ENCODE data around the gene SNRK. TPM values are rescaled to one million over a fixed set of nuclear protein-coding genes. Genes with fewer than 3 reads are reported as not detected.

SNRK gene
- total RNA-seq, 1 experiment from 2014 or later: 7.3 TPM

- Histone ChIP-seq H3K4me3 (ENCODE audit: low read depth, low read length, poor library complexity, severe bottlenecking) (no peak overlapping the region), H3K4me1 (ENCODE audit: insufficient read depth, low read length, poor library complexity, severe bottlenecking) (no peaks in the 10 kb centered on the region), H3K27me3 (replicated peaks; ENCODE audit: insufficient read depth, low read depth, low read length, poor library complexity) (no peaks in the 10 kb centered on the region), H3K36me3 (ENCODE audit: insufficient read depth, low read length, poor library complexity, severe bottlenecking) (no peaks in the 10 kb centered on the region), H3K9me3 (ENCODE audit: low read depth, low read length, poor library complexity, severe bottlenecking) (no peaks in the 10 kb centered on the region), H3K27ac (ENCODE audit: low read depth, low read length, poor library complexity, severe bottlenecking) (no peak overlapping the region)
- CTCF ChIA-PET: no interaction called here
- POLR2A ChIA-PET (ENCODE audit: low non-redundant PET): no interaction called here
- intact Hi-C loops (cut with micrococcal nuclease; ENCODE audit: unreplicated experiment): no loop called here
- TF ChIP-seq, protein P1, sequence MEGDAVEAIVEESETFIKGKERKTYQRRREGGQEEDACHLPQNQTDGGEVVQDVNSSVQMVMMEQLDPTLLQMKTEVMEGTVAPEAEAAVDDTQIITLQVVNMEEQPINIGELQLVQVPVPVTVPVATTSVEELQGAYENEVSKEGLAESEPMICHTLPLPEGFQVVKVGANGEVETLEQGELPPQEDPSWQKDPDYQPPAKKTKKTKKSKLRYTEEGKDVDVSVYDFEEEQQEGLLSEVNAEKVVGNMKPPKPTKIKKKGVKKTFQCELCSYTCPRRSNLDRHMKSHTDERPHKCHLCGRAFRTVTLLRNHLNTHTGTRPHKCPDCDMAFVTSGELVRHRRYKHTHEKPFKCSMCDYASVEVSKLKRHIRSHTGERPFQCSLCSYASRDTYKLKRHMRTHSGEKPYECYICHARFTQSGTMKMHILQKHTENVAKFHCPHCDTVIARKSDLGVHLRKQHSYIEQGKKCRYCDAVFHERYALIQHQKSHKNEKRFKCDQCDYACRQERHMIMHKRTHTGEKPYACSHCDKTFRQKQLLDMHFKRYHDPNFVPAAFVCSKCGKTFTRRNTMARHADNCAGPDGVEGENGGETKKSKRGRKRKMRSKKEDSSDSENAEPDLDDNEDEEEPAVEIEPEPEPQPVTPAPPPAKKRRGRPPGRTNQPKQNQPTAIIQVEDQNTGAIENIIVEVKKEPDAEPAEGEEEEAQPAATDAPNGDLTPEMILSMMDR (conservative IDR thresholded peaks at IDR 0.05; ENCODE audit: low read depth, low read length): no peak
- no peak for TF ChIP-seq EZH2 (IDR thresholded peaks at IDR 0.05; ENCODE audit: borderline replicate concordance, low read depth, low read length, poor library complexity, severe bottlenecking)
- no TSS peak for BruUV-seq (replicated peaks)
- no peak for DNase-seq (ENCODE audit: low spot score)
Measured at GRCh38 chr3:43366885-43367284, 80.5 kb downstream of the SNRK start.

DNA sequence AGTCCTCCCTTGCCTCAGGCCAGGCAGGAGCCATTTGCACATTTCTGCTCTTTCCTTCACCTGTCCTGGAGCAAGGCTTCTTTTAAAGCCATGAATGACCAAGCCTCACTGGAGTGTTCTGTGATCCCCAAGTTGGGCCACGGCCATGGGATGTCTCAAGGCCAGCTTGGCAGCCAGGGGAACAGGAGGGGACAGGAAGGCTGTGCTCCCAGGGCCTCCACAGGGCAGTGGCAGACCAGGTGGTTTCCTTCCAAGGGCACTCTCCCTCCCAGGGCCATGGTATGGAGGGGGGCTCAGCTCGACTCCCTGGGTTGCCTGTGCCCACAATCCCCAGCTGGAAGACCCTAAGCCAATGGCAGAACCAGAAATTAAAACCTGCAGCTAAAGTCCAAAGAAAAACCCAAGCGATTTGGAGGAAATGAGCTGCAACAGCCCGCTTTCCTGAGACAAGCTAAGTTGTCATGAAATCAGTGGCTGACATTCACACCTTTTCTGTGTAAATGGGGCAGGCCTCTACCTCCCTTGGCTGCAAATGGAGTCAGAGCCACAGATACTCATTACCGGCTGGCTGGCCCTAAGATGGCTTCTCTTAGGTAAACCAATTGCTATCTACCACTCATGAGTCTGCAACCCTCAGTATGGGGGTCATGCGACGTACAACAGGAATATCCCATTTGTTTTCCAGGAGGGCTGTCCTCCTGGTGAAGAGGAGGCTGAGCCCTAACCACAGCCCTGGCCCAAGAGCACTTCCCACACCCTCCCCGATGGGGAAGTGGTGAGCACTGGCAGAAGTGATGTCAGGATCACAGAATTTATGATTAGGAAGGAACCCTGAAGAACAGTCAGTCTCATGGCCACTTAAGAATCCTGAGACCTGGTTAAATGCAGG lies 83.3 kb downstream of the SNRK start:
- BruUV-seq (replicated peaks): no TSS peak
- no peak overlapping the region for H3K27ac ChIP-seq (ENCODE audit: low read depth, low read length, poor library complexity, severe bottlenecking)
- H3K4me1 ChIP-seq (ENCODE audit: insufficient read depth, low read length, poor library complexity, severe bottlenecking): no peaks in the 10 kb centered on the region
- H3K9me3 ChIP-seq (ENCODE audit: low read depth, low read length, poor library complexity, severe bottlenecking): no peaks in the 10 kb centered on the region
- TF ChIP-seq EZH2 (IDR thresholded peaks at IDR 0.05; ENCODE audit: borderline replicate concordance, low read depth, low read length, poor library complexity, severe bottlenecking): no peak
- TF ChIP-seq, protein P1 (conservative IDR thresholded peaks at IDR 0.05; ENCODE audit: low read depth, low read length): no peak
- DNase-seq (ENCODE audit: low spot score): no peak
- CTCF ChIA-PET: no interaction called here
- intact Hi-C loops (cut with micrococcal nuclease; ENCODE audit: unreplicated experiment): loop anchor here (10.0 kb wide), 1 partner anchor 145 kb away; no protein-coding TSS in a partner anchor
- H3K36me3 ChIP-seq (ENCODE audit: insufficient read depth, low read length, poor library complexity, severe bottlenecking): no peaks in the 10 kb centered on the region
- no peak overlapping the region for H3K4me3 ChIP-seq (ENCODE audit: low read depth, low read length, poor library complexity, severe bottlenecking)
- POLR2A ChIA-PET (ENCODE audit: low non-redundant PET): no interaction called here
- H3K27me3 ChIP-seq (replicated peaks; ENCODE audit: insufficient read depth, low read depth, low read length, poor library complexity): no peaks in the 10 kb centered on the region

DNA sequence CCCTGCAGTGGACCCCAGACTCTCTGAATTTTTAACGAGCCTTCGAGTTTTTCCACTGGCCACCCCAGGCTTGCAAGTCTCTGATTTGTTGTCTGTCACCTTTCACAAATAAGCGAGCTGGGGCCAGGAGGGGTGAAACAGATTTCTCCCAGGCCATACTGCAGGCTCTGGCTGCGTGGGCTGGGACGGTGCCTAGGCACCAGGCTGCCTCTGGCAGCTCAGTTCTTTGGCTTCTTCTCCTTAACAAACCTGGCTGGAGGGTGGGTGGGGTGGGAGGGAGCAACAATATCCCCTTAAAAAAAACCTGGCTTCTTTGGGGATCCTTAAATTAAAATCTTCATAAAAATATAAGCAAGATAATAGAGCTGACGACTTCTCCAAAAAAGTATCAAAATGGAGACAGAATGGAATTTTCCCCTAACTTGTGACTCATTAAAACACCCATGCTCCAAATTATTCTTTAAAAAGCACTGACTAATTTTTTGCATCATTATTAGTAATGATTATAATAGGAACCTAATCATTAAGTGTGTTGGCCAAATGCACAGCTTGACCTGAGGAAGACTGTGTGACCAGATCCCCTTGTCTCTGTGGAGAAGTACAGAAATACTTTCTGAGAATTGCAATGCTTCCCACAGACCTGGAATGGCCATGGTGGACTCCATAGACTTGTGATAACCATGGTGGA lies 84.1 kb downstream of the SNRK start:
- POLR2A ChIA-PET (ENCODE audit: low non-redundant PET): no interaction called here

More for the DNA sequence above, 84.1 kb downstream of the SNRK start:
- Histone ChIP-seq H3K27me3 (replicated peaks; ENCODE audit: insufficient read depth, low read depth, low read length, poor library complexity) (no peaks in the 10 kb centered on the region), H3K9me3 (ENCODE audit: low read depth, low read length, poor library complexity, severe bottlenecking) (no peaks in the 10 kb centered on the region), H3K4me1 (ENCODE audit: insufficient read depth, low read length, poor library complexity, severe bottlenecking) (no peaks in the 10 kb centered on the region), H3K4me3 (ENCODE audit: low read depth, low read length, poor library complexity, severe bottlenecking) (no peak overlapping the region), H3K27ac (ENCODE audit: low read depth, low read length, poor library complexity, severe bottlenecking) (no peak overlapping the region), H3K36me3 (ENCODE audit: insufficient read depth, low read length, poor library complexity, severe bottlenecking) (no peaks in the 10 kb centered on the region)
- CTCF ChIA-PET: no interaction called here
- TF ChIP-seq, protein P1 (conservative IDR thresholded peaks at IDR 0.05; ENCODE audit: low read depth, low read length): no peak
- no peak for TF ChIP-seq EZH2 (IDR thresholded peaks at IDR 0.05; ENCODE audit: borderline replicate concordance, low read depth, low read length, poor library complexity, severe bottlenecking)
- DNase-seq (ENCODE audit: low spot score): no peak
- intact Hi-C loops (cut with micrococcal nuclease; ENCODE audit: unreplicated experiment): loop anchor here (10.0 kb wide), 1 partner anchor 146 kb away; no protein-coding TSS in a partner anchor
- BruUV-seq (replicated peaks): no TSS peak

All from A673 (cell line).